Measurements from ENCODE around the gene KL. TPM values are rescaled to one million over a fixed set of nuclear protein-coding genes. Genes with fewer than 3 reads are reported as not detected.

KL gene
- total RNA-seq, 1 donor, result 0.81 TPM

- DNase-seq (ENCODE audit: low read depth), result no peak
- TF ChIP-seq CTCF (IDR thresholded peaks at IDR 0.05; ENCODE audit: insufficient read depth, low read length), result no peak
These were observed 89.3 kb downstream of the KL start for GRCh38 chr13:33105387-33106005.

GRCh38 chr13:33106656-33107360 is 90.6 kb downstream of the KL start:
- DNase-seq (ENCODE audit: low read depth), result no peak
- TF ChIP-seq CTCF (IDR thresholded peaks at IDR 0.05; ENCODE audit: insufficient read depth, low read length), result no peak

More at GRCh38 chr13:33105387-33106005, 89.3 kb downstream of the KL start:
- no peak overlapping the region for H3K4me3 ChIP-seq (ENCODE audit: low read depth, low read length)

GRCh38 chr13:33107361-33107760 is 91.1 kb downstream of the KL start:
- no peak for TF ChIP-seq CTCF (IDR thresholded peaks at IDR 0.05; ENCODE audit: insufficient read depth, low read length)
- DNase-seq (ENCODE audit: low read depth), result no peak
- H3K4me3 ChIP-seq (ENCODE audit: low read depth, low read length), result no peak overlapping the region

More at GRCh38 chr13:33106656-33107360, 90.6 kb downstream of the KL start:
- no peak overlapping the region for H3K4me3 ChIP-seq (ENCODE audit: low read depth, low read length)

- no peak for TF ChIP-seq CTCF (IDR thresholded peaks at IDR 0.05; ENCODE audit: insufficient read depth, low read length)
- peak; percentile 83 for DNase-seq (ENCODE audit: low read depth)
- H3K4me3 ChIP-seq (ENCODE audit: low read depth, low read length), result no peak overlapping the region
These were observed 92.4 kb downstream of the KL start for GRCh38 chr13:33108620-33109019.

DNA sequence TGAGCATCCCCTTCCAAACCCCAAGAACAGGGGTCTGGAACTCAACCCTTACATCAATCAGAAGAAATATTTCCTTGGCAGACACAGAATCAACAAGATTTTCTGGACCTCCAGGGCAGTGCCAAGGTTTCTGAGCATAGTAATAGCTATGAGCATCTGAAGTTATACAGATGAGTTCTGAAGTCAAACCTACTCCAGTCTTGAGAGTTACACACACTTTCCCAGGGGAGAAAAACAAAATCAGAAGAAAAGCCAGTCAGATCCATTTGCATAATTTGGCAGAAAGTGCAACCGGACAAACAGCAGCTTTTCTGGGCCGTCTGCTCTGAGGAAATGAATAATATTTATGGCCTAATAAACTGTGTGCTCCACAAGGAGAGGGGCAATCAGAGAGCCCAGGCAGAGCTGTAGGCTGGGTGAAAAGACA is 93.1 kb downstream of the KL start:
- H3K4me3 ChIP-seq (ENCODE audit: low read depth, low read length), result no peak overlapping the region
- peak; percentile 67 for DNase-seq (ENCODE audit: low read depth)
- no peak for TF ChIP-seq CTCF (IDR thresholded peaks at IDR 0.05; ENCODE audit: insufficient read depth, low read length)

DNA sequence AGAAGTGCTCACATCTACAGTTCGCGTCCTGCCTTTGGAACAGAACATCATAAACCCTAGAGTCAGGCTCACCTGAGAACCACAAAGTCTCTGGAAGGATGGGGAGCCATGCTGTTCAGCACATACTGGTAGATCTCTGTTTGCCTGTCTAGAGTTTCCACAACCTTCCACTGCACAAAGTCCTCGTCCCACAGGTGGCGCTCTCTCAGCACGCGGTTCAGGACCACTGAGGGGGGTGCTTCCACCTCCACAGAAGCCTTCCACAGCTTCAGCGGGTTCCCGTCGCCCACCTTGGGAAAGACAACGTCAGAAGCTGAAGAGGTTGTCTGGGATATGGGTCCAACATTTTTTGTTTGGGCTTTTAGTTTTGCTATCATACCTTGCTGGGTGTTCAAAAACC is 93.6 kb downstream of the KL start:
- no peak for TF ChIP-seq CTCF (IDR thresholded peaks at IDR 0.05; ENCODE audit: insufficient read depth, low read length)
- no peak for DNase-seq (ENCODE audit: low read depth)
- no peak overlapping the region for H3K4me3 ChIP-seq (ENCODE audit: low read depth, low read length)

Data from fibroblast of the aortic adventitia (primary cell).